Activated T-cell treated with anti-CD3 and anti-CD28 coated beads for 4 hours (primary cell): ENCODE data around the gene DCAF15.

Experiments used
- DNase-seq: peaks from one replicate; pipeline ENCODE4 v3.0.0-alpha.2; 2020

The DCAF15 gene

DNA sequence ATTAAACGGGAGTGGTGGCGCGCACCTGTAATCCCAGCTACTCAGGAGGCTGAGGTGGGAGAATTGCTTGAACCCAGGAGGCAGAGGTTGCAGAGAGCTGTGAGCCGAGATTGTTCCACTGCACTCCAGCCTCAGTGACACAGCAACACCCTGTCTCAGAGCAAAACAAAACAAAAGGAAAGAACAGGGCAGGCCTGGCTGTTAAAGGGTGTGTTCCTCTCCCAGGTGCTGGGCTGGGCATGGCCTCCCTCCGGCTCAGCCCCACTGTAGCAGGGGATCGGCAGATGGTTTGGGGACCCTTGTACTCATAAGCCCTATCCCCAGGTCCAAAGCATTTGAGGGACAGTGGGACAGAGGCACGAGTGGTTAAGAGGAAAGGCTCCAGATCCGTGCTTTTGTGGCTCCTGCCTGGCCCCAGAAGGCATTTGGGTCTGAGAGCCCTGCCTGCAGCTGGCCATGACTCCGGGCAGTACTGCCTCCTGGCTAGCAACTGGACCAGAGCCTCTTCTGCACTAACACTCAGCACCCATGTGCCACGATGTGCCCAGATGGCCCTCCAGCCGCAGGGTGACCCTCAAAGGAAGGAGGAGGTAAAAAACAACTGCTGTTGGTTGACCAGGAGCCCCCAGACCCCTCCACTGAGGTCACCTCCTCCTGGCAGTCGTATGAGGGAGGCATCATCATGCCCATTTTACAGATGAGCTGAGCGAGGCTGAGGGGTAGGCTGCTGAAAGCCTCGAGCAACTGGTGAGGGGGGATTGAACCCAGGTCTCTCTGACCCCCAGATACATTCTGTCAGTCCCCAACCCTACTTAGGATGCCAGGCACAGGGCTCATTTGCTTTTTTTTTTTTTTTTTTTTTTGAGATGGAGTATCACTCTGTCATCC lies 43.8 kb downstream of the DCAF15 start:
- no peak for DNase-seq

DNA sequence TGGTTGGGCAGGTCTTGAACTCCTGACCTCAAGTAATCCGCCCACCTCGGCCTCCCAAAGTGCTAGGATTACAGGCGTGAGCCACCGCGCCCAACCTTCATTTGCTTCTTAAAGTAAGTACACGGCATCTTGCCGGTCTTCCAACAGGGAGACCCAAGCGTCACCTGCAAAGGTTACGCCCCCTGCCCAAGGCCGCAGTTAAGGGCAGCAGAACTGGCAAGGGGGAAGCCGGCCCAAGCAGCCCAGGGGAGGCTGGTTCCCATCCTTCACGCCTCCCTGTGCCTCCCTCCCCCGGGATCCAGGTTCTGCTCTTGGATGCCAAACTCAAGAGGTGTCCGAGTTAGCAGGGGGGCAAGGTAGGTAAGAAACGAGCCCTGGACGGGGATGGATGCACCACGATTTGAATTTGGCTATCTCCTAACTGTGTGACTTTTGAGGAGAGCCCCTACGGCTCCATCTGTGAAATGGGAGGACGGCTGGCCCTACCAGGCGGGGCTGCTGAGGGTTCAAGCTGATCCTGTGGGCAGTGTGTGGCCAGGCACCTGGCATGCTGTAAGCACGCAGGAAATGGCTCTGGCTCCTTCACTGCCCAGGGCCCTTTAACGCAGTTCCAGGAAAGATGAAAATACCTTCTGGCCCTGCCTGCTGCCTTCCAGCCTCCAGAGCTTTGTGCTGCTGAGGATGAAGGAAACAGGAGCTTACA lies 44.8 kb downstream of the DCAF15 start:
- DNase-seq = no peak

DNA sequence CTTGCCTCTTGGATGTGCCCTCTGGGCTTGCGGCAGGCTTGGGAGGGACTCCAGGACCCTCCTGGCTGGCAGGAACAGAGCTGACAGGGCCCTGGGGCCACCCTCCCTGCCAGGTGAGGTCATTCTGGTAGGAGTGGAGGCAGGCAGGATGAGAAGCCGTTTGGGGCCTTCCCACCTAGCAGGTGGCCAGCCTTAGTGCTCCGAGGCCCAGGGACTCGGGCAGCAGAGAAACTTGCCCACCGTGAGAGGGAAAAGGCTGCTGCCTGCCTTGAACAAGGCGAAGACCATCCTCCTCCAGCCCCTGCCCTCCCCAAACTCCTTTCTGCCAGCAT lies 45.3 kb downstream of the DCAF15 start:
- DNase-seq = no peak

DNA sequence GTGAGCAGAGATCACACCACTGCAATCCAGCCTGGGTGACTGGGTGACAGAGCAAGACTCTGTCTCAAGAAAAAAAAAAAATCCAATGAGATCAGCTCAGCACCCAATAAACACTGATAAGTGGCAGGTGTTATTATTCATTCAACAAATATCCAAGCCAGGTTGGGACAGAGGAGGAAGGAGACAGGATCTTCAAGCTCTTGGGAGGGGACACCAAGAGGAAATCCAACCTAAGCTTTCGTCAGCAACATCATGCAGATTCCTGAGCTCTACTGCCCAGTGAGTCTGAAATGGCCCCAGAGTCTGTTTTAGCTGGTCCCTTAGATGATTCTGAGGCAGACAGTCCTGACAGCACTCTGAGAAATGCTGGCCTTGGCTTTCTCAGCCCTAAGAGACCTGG lies 46.1 kb downstream of the DCAF15 start:
- DNase-seq = no peak

DNA sequence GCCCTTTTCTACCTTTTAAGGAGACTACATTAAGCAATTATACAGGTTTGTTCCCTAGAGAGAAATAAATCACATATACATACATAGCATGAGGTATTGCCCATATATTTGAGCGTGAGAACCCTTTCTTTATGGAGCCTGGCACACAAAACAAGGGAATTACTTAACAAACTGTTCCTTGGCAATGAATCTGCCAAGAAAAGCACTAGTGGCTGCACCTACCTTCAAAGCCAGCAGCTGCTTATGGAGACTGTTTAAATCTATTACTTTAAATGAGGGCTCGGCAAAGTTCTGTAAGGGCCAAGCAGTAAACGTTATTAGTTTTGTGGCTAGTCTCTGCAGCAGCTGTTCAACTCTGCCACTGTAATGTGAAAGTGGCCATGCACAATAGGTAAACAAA lies 46.8 kb downstream of the DCAF15 start:
- no peak for DNase-seq

DNA sequence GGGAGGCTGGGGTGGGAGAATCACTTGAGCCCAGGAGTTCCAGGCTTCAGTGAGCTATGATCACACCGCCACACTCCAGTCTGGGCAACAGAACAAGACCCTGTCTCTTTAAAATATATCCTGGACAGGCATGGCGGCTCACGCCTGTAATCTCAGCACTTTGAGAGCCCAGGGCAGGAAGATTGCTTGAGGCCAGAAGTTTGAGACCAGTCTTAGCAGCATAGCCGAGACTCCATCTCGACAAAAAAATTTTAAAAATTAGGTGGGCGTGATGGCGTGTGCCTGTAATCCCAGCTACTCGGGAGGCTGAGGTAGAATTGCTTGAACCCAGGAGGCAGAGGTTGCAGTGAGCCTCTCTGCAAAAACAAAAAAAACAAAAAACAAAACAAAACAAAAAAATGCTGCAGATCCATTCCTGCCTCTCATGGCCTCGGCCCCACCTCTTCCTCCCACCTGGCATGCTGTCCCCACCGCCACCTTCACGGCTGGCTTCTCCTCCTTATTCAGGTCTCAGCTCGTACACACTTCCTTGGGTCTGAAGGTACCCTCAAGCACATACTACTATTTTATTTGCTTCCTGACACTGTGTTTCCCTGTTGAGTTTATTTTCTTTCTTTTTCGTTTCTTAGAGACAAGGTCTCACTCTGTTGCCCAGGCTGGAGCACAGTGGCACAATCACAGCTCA lies 48.5 kb downstream of the DCAF15 start:
- no peak for DNase-seq

DNA sequence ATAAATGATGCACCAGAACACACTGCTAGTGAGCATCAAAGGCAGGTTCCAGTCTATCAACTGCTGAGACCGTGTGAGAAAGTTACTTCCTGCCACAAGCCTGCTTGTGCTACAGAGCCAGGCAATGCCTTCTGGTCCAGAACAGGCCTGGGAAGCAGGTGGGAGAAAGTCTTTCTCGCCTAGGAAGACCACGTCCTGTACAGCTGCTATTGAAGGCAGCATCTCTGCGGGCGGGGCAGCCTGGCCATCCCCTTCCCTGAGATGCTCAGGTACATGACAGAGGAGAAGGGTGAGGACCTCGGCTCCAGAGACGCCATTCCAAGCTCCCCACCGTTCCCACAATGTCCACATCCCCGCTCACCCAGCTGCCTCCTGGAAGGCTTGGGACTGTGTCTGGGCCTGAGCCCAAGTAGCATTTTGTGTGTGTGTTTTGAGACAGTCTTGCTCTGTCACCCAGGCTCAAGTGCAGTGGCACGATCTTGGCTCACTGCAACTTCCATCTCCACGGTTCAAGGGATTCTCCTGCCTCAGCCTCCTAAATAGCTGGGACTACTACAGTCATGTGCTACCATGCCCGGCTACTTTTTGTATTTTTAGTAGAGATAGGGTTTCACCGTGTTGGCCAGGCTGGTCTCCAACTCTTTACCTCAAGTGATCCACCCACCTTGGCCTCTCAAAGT lies 50.4 kb downstream of the DCAF15 start:
- DNase-seq = no peak

DNA sequence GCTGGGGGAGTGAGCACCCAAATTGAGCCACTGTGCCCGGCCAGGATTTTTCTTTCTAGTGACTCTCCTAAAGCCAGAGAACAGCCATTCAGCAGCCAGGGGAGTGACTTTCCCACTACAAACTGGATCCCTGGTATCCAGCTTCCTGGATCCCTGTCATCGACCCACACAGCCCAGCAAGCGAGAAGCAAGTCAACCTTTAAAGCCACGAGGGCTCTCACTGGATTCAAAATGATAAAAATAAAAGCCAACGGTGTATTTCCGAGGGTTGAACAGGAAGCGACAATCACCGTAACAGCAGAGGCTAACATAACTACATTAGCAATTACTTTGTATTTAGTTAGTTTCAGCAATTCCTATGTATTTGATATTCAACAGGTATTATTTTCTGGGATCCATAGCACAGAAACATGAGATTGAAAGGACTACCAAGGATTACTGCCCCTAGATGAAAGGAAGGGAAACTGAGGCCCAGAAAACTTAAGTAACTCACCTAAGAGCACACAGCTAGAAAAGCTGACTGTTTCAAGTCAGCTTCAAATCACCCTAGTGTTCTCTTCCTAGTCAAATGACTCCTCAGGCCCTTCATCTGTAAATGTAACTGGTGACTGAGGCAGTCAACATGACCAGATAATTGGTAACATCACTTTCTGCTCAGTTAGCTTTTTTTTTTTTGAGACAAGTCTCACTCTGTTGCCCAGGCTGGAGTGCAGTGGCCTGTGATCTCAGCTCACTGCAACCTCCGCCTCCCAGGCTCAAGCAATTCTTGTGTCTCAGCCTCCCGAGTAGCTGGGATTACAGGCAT lies 51.1 kb downstream of the DCAF15 start:
- DNase-seq = no peak

DNA sequence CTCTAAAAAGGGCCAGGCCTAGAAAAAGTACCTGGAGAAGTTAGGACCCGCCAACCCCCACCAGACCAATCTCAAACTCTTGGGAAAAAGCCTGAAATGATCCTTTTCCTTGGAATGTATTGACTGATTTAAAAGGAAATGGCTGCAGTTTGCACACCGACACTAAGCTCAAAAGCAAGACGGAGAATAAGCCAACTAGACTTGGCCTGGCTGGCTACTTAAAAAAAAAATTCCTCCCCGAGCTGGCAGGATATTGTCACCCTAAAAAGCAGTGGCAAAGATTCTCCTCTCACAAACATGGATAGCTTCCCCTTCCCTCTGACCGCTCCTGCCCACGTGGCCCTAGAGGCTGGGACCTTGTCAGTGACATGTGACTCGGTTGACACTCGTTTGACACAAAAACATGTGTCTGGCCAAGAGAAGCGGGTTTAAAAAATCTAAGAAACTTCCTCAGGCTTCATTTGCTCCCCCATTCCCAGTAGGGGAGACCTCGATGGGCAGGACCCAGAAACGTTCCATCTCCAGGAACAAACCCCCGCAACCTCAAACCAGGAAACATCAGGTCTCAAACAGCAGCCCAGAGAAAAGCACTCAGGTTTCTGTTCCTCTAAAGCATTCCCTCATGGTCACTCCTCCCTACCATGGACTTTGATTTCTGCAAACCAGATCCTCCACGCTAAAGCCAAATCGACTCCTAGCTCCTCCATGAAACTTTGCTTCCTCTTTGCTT lies 52.5 kb downstream of the DCAF15 start:
- DNase-seq = no peak

DNA sequence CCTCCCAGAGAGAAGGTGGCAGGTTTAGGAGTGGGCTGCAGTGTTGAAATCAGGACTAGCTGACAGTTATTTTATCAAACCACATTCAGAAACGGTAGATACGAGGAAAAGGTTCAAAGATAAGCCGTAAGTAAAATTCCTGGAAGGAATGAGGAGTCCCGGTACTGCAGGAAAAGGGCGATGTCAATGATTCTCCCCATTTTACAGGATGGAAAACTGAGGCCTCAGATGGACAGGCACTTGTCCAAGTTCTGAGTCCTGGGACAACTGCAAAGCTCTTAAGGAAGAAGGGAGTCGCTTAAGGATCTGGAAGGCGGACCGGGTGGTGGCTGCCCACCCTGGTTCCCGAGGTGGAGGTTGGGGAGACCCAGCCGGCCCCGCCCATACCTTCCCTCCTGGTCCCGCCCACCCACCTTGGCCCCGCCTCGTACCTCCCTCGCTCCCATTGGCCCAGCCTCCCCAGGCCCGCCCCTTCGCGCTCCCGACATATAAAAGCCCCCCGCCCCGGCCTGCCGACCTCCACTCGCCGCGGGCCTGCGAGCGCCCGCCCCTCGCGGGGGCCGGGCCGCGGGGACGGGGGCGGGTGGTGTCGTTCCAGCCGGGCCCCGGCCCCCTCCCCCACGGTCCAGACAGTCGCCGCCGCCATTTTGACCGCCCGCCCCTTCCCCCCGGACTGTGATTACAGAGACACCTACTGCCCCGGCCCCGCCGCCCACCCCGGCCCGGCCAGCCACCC lies 53.2 kb downstream of the DCAF15 start:
- DNase-seq = peak; percentile 89

DNA sequence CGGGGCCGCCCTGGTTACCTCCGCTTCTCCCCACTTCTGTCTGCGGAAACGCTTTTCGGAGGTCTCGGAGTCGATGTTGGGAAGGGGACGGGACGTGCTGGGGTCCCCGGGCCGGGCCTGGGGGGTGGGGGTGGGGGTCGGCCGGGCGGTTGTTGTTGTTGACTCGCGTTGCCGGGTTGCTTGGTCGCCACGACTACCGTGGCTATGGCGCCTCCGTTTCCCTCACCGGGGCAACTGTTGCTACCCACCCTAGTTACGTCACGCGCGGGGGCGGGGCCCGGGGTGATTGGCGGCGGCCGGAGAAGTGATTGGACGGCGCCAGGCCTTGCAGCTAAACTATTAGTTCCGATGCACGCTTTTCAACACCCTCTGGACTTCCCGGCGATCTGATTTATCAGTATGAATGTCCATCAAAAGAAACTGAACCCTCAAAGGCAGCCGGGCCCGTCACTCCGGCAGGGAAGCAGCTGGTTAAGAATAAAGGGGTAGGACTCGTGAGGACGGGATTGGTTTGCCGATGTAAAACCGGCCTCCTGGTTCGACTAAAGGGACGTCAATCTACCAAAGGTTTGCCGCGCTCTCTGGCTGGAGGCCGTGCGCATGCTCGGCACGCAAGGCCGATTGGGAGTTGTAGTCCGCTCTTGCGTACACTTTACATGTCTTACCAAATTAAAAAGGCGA lies 53.9 kb downstream of the DCAF15 start, which contains the start of gene RFX1:
Gene RFX1, minus strand, starts transcription at position 236 of the 681 bp plus-strand sequence. CDS start 12,477 bp downstream, outside the sequence.
- peak; percentile 100 for DNase-seq

DNA sequence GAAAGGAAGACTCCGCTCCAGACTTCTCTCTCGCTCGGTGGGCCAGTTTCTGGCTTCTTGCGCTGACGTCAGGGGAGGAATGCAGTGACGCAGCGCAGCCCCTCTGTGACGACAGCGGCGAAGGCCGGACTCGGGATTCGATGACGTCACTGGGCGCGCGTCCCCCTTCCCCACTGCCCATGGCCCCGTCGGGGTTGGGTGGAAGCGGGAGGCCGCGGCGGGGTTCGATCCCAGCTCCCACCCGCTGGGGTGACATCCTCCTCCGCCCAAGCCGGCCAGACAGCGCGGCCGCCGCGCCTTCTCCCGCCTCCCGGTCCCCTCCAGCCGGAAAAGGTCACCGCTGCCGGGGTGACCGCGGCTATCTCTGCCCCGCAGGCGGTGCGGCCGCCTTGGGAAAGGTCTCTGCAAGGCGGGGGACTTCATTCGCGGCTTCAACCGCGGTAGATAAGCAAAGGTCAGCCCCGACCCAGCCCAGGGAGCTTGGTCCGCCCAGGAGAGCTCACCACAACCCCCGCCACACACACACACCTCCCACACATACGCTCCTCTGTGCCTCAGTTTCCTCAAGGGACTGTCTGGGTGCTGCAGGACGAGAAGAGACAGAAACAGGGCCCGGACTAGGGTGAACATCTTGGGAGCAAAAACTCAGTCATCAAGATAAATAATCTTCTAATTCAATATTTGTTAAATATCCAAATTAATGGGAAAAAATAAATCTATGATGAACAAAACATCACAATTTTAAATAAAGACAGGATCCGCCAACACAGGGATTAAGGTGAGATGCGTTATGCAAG lies 54.7 kb downstream of the DCAF15 start:
- no peak for DNase-seq
